ENCODE data around the gene GGA2.
A peak's percentile ranks its signal among the peaks of the same experiment; 100 is the strongest.
"Not testable (repeated sequence)": the region's sequence is repeated elsewhere in the genome, so short reads cannot be mapped to it uniquely, and the experiment has no call there.

GGA2 gene, protein sequence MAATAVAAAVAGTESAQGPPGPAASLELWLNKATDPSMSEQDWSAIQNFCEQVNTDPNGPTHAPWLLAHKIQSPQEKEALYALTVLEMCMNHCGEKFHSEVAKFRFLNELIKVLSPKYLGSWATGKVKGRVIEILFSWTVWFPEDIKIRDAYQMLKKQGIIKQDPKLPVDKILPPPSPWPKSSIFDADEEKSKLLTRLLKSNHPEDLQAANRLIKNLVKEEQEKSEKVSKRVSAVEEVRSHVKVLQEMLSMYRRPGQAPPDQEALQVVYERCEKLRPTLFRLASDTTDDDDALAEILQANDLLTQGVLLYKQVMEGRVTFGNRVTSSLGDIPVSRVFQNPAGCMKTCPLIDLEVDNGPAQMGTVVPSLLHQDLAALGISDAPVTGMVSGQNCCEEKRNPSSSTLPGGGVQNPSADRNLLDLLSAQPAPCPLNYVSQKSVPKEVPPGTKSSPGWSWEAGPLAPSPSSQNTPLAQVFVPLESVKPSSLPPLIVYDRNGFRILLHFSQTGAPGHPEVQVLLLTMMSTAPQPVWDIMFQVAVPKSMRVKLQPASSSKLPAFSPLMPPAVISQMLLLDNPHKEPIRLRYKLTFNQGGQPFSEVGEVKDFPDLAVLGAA

DNA sequence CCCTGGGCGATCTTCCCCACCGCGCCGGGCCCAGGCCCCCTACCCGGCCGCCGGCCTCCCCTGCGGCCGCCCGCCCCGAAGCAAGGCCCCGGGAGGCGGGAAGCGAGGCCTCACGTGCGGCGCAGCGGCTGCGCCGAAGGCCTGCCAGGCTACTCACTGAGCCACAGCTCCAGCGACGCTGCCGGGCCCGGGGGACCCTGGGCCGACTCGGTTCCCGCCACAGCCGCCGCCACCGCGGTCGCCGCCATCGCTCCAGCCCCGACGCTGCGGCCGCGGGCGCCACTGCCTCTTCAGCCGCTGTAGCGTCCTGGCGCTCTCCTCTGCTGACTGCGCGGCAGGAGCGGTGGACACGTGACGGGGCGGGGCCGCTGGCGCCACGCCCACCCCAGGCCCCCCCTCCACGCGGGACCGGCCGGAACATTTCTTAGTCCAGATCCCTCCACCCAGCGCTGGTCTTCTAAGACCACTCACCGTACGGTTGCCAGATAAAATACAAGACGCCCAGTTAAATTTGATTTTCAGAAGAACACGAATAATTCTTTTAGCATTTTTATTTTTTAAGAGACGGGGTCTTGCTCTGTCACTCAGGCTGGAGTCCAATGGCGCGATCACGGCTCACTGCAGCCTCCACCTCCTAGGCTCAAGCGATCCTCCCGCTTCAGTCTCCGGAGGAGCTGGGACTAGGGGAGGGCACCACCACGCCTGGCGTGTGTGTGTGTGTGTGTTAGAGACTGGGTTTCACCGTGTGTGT, at the start of gene GGA2:
Gene GGA2, minus strand, starts transcription at position 331 of the 751 bp plus-strand sequence. Its CDS starts 83 bp downstream, at position 248.
- peaks cover 42% of the 10 kb centered on the region for H3K4me1 Mint-ChIP-seq
- peak; percentile 86 for ATAC-seq (ENCODE audit: low read depth)
- peak; percentile 78 to 81 for DNase-seq (ENCODE audit: low spot score in 2 of 2)
- H3K27ac Mint-ChIP-seq, result peak within 1 kb of the TSS; percentile 87
- no peaks in the 10 kb centered on the region for H3K9me3 Mint-ChIP-seq
- peak within 1 kb of the TSS; percentile 91 for H3K4me3 Mint-ChIP-seq
- no peaks in the 10 kb centered on the region for H3K27me3 Mint-ChIP-seq
- peaks cover 16% of the 10 kb centered on the region for H3K36me3 Mint-ChIP-seq

DNA sequence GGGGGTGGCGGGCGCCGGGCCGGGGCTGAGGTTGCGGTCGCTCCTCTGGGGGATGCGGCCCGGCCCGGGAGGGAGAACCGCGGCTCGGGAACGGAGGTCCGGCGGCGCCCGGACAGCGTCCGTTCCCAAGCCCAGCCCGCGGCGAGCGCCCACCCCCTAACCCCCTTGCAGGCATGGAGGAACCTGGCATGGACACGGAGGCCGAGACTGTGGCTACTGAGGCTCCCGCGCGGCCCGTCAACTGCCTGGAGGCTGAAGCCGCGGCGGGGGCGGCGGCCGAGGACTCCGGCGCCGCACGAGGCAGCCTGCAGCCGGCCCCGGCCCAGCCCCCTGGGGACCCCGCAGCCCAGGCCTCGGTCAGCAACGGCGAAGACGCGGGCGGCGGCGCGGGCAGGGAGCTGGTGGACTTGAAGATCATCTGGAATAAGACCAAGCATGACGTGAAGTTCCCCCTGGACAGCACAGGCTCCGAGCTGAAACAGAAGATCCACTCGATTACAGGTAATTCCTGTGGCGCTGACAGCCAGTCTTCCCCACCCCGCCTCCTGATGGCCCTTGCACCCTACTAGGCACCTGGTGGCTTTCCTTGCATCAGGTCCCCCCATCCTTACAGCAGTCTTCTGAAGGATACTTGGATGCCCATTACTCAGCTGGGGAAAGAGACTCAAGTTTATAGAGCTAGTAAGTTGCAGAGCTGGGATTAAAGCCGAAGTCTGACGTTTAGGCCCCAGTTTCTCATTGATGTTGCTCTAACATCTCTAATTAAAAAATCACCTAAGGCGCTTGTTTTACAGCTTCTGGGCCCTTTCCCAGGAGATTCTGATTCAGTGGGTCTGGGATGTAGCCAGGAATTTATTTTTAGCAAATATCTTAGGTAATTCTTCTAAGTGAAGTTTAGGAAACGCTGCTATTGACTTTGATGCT, 47.7 kb upstream of the GGA2 start:
- no peak for ATAC-seq (ENCODE audit: low read depth)
- peak overlapping the region; percentile 87 for H3K27ac Mint-ChIP-seq
- H3K27me3 Mint-ChIP-seq, result no peaks in the 10 kb centered on the region
- H3K36me3 Mint-ChIP-seq, result peaks cover 14% of the 10 kb centered on the region
- H3K4me1 Mint-ChIP-seq, result peaks cover 8% of the 10 kb centered on the region
- no peaks in the 10 kb centered on the region for H3K9me3 Mint-ChIP-seq
- peak overlapping the region; percentile 88 for H3K4me3 Mint-ChIP-seq
- no peak for DNase-seq (ENCODE audit: low spot score in 2 of 2)

DNA sequence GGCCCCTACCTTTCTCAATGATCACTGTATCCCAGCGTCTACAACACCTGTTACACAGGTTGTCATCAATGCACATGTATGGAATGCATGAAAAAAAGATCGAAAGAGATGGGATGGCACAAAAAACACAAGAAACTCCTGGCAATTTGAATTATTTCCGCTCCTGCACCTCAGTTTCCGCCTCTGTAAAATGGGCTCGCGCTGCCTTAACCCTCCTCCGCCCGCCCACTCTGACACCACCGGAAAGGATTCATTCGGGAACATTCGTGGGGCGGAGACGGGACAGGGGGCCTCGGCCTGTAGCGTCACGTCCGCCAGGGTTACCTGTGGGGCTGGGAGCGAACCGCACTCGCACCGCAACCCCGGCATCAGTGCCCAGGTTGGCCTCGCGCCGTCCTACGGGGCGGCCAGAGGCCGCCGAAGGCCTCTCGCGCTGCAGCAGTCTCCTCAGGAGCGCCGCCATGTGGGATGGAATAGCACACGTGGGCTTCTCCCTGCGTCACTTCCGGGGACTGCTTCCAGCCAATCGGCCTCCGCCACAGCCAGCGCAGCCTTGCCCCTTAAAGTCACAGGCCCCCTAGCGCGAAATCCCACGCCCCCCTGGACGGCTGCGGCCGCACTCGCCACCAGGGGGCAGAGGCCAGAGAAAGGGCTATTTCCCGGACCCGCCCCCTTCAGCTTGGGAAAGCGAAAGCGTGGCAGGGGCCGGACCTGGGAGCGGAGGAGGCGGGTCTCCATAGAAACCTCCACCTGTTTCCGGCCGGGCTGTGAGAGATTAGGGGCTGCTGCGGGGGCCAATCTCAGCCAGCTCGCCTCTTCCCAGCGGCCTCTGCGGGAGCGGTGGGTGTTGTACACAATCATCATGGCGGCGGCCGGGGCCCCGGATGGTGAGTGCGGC, 46.8 kb upstream of the GGA2 start, which contains the start of the genes EARS2 and UBFD1:
Gene EARS2, minus strand, starts transcription at position 470 of the 898 bp plus-strand sequence. Its CDS starts 7 bp downstream, at position 463.
Gene UBFD1, plus strand, starts transcription at position 847 of the 898 bp plus-strand sequence. Its CDS starts 16 bp downstream, at position 863.
- peaks cover 6% of the 10 kb centered on the region for H3K36me3 Mint-ChIP-seq
- H3K9me3 Mint-ChIP-seq, result no peaks in the 10 kb centered on the region
- DNase-seq (ENCODE audit: low spot score in 2 of 2), result peak; percentile 97 to 98
- H3K27ac Mint-ChIP-seq, result peak within 1 kb of the TSS; percentile 87
- H3K27me3 Mint-ChIP-seq, result no peaks in the 10 kb centered on the region
- peak within 1 kb of the TSS; percentile 88 for H3K4me3 Mint-ChIP-seq
- peak; percentile 87 for ATAC-seq (ENCODE audit: low read depth)
- peaks cover 8% of the 10 kb centered on the region for H3K4me1 Mint-ChIP-seq

GRCh38 chr16:23554536-23554935, 44.2 kb upstream of the GGA2 start:
- ATAC-seq (ENCODE audit: low read depth), result no peak
- Mint-ChIP-seq H3K27ac (no peak overlapping the region), H3K4me1 (peaks cover 8% of the 10 kb centered on the region), H3K4me3 (no peak overlapping the region), H3K36me3 (peaks cover 14% of the 10 kb centered on the region), H3K9me3 (no peaks in the 10 kb centered on the region), H3K27me3 (no peaks in the 10 kb centered on the region)
- DNase-seq (ENCODE audit: low spot score in 2 of 2), result no peak

GRCh38 chr16:23552161-23552560, 41.9 kb upstream of the GGA2 start:
- Mint-ChIP-seq H3K36me3 (peaks cover 23% of the 10 kb centered on the region), H3K4me3 (no peak overlapping the region), H3K9me3 (no peaks in the 10 kb centered on the region), H3K27ac (no peak overlapping the region), H3K4me1 (peaks cover 9% of the 10 kb centered on the region), H3K27me3 (no peaks in the 10 kb centered on the region)
- DNase-seq (ENCODE audit: low spot score in 2 of 2), result no peak
- no peak for ATAC-seq (ENCODE audit: low read depth)

GRCh38 chr16:23549938-23550337, 39.6 kb upstream of the GGA2 start:
- Mint-ChIP-seq H3K36me3 (peaks cover 27% of the 10 kb centered on the region), H3K27ac (no peak overlapping the region), H3K9me3 (no peaks in the 10 kb centered on the region), H3K27me3 (no peaks in the 10 kb centered on the region), H3K4me3 (no peak overlapping the region), H3K4me1 (peaks cover 2% of the 10 kb centered on the region)
- no peak for ATAC-seq (ENCODE audit: low read depth)
- DNase-seq (ENCODE audit: low spot score in 2 of 2), result no peak

DNA sequence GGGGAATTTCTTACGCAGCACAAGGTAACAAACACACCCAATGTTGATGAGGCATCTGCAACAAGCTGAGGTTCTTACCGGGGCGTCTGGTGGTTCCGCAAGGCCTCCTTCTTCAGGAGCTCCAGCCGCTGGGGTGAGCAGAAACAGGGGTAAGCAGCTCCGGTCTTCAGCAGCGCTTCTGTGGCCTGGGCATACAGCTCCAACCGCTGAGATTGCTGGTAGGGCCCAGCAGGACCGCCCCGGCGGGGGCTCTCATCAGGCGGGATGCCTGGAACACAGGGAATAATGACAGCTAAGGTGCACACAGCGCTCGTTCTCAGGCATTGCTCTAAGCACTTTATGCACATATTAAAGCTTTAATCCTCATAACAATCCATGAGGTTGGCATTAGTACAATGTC, 34.1 kb upstream of the GGA2 start:
- H3K27me3 Mint-ChIP-seq, result no peaks in the 10 kb centered on the region
- H3K4me3 Mint-ChIP-seq, result no peak overlapping the region
- no peaks in the 10 kb centered on the region for H3K9me3 Mint-ChIP-seq
- peaks cover 15% of the 10 kb centered on the region for H3K36me3 Mint-ChIP-seq
- H3K27ac Mint-ChIP-seq, result no peak overlapping the region
- no peak for DNase-seq (ENCODE audit: low spot score in 2 of 2)
- ATAC-seq (ENCODE audit: low read depth), result no peak
- H3K4me1 Mint-ChIP-seq, result peaks cover 2% of the 10 kb centered on the region

- not testable (repeated sequence) for H3K27me3 Mint-ChIP-seq; H3K4me1 Mint-ChIP-seq; H3K36me3 Mint-ChIP-seq; H3K4me3 Mint-ChIP-seq; ATAC-seq (ENCODE audit: low read depth); DNase-seq (ENCODE audit: low spot score in 2 of 2); H3K27ac Mint-ChIP-seq; H3K9me3 Mint-ChIP-seq
Observed at GRCh38 chr16:23540817-23541178, 30.5 kb upstream of the GGA2 start.

DNA sequence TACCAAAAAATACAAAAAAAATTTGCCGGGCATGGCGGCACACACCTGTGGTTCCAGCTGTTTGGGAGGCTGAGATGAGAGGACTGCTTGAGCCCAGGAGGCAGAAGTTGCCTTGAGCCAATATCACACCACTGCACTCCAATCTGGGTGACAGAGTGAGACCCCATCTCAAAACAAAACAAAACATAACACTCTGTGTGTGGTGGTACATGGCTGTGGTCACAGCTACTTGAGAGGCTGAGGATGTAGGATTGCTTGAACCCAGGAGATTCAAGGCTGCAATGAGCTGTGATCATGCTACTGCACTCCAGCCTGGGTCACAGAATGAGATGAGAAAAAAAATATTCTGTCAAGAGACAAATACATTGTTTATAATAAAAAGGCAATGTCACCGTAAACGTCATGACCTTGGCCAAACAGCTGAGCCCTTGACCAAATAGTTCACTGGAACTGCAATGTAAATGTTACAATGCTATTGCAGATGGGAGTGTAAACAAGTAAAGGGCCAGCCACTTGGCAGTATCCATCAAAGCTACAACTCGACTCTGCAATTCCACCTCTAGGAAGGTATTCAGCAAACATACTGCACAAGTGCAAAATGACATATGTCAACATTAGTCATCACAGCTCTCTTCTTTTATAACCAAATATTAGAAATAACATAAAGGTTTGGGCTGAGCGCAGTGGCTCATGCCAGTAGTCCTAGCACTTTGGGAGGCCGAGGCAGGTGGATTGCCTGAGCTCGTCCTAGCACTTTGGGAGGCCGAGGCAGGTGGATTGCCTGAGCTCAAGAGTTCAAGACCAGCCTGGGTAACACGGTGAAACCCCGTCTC, 29.9 kb upstream of the GGA2 start:
- peaks cover 2% of the 10 kb centered on the region for H3K36me3 Mint-ChIP-seq
- H3K9me3 Mint-ChIP-seq, result no peaks in the 10 kb centered on the region
- no peaks in the 10 kb centered on the region for H3K4me1 Mint-ChIP-seq
- H3K27me3 Mint-ChIP-seq, result no peaks in the 10 kb centered on the region
- ATAC-seq (ENCODE audit: low read depth) (no peak), DNase-seq (ENCODE audit: low spot score in 2 of 2) (no peak)
- H3K4me3 Mint-ChIP-seq, result no peak overlapping the region
- no peak overlapping the region for H3K27ac Mint-ChIP-seq

DNA sequence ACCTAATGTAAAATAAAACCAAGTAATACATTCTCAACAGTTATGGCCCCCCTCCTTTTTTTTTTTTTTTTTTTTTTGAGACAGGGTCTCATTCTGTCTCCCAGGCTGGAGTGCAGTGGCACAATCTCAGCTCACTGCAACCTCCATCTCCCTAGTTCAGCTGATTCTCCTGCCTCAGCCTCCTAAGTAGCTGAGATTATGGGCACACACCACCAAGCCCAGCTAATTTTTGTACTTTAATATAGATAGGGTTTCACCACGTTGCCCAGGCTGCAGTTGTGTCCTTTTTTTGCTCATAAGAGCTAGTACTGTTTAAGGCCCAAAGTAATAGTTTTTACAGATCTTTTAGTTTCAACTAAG, 28.6 kb upstream of the GGA2 start:
- Mint-ChIP-seq H3K27me3 (no peaks in the 10 kb centered on the region), H3K27ac (no peak overlapping the region), H3K9me3 (no peaks in the 10 kb centered on the region), H3K36me3 (peaks cover 4% of the 10 kb centered on the region), H3K4me1 (no peaks in the 10 kb centered on the region), H3K4me3 (no peak overlapping the region)
- DNase-seq (ENCODE audit: low spot score in 2 of 2) (no peak), ATAC-seq (ENCODE audit: low read depth) (no peak)

DNA sequence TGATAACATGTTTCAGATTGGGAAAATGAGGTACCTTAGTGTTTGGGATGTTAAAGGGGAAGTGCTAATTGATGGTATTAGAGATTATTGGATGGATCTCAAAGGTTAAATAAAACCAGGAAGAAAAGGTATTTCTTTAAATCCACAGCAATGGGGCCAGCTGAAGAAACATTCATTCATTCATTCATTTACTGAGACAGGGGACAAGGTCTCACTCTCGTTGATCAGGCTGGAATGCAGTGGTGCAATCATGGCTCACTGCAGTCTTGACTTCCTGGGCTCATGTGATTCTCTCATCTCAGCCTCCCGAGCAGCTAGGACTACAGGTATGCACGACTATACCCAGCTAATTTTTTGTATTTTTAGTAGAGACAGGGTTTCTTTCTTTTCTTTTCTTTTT, 27.1 kb upstream of the GGA2 start:
- no peak overlapping the region for H3K27ac Mint-ChIP-seq
- no peak overlapping the region for H3K4me3 Mint-ChIP-seq
- no peak for ATAC-seq (ENCODE audit: low read depth)
- H3K27me3 Mint-ChIP-seq, result no peaks in the 10 kb centered on the region
- no peaks in the 10 kb centered on the region for H3K9me3 Mint-ChIP-seq
- peaks cover 10% of the 10 kb centered on the region for H3K36me3 Mint-ChIP-seq
- no peak for DNase-seq (ENCODE audit: low spot score in 2 of 2)
- H3K4me1 Mint-ChIP-seq, result no peaks in the 10 kb centered on the region

DNA sequence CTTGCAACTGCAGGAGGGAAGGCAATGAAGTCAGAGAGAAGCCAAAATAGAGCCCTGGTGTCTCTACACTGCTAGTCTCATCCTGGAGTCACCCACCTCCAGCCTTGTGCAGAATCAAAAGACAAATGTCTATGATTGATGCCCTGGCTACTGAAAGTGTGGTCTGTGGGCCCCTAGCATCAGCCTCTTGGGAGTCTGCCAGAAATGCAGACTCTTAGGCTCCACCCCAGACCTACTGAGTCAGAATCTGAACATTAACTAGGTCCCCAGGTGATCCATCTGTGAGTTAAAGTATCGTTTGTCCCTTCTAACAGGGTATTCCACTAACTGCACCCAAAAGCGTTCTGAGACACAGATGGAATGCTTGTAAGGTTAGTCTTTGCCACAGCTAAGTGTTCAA, 25.6 kb upstream of the GGA2 start:
- no peaks in the 10 kb centered on the region for H3K9me3 Mint-ChIP-seq
- H3K36me3 Mint-ChIP-seq, result peaks cover 10% of the 10 kb centered on the region
- no peak for ATAC-seq (ENCODE audit: low read depth)
- DNase-seq (ENCODE audit: low spot score in 2 of 2), result no peak
- H3K4me3 Mint-ChIP-seq, result no peak overlapping the region
- H3K27ac Mint-ChIP-seq, result no peak overlapping the region
- no peaks in the 10 kb centered on the region for H3K27me3 Mint-ChIP-seq
- H3K4me1 Mint-ChIP-seq, result no peaks in the 10 kb centered on the region

Data from memory B cell (primary cell).